Vein endothelial cell (primary cell): ENCODE measurements around the gene KAT7. TPM values are rescaled to one million over a fixed set of nuclear protein-coding genes. Genes with fewer than 3 reads are reported as not detected.

Source experiments
- total RNA-seq: library from RNA; depleted of rRNA; stranded (reverse); fragments of >200 nt; gene quantifications from 2 replicates; pipeline ENCODE4 v1.2.3, GENCODE V29; 2012

Gene KAT7
- 51.2 and 93.7 TPM in 2 replicates for total RNA-seq

GRCh38 chr17:49788478-49789242, at the start of gene KAT7:
TSS of gene KAT7 (plus strand) at chr17:49788681. CDS start at chr17:49788835, 154 bp downstream.

GRCh38 chr17:49763735-49764558, 24.5 kb upstream of the KAT7 start, which contains the start of gene FAM117A:
TSS of gene FAM117A (minus strand) at chr17:49764131. CDS start at chr17:49764087, 44 bp downstream.

DNA sequence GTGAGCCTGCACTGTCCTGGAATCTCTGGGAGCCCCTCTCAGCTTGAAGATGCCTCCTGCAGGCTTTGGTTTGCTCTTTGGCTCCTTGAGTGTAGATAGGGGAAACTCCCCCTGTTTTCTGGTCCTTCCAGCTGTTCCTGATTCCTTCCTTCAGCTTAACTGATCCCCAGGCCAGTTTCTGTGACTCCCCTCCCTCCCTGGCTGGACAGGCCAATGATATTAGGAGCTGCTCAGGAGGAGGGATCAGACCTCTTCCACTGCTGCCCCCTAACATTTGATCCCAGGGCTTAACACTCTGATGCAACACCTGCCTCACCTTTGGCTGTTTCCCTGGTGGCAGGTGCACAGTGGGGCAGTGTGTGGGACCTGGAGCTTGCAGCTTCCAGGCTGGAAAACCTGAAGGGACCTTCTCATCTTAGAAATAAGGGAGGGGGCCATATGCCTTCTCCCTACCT, 59.6 kb downstream of the KAT7 start, which contains the start of gene TAC4:
Gene TAC4, minus strand, starts transcription at position 51 of the 455 bp plus-strand sequence. CDS start 52 bp downstream, outside the sequence.

Other genes starting within 250 kb of the KAT7 start
- 1.4 and 1.6 TPM in 2 replicates for gene NXPH3, start 212.8 kb upstream of the KAT7 start, total RNA-seq
- 50.1 and 65.0 TPM in 2 replicates for gene SPOP, start 110.6 kb upstream of the KAT7 start, total RNA-seq
- 70.2 and 84.1 TPM in 2 replicates for gene SLC35B1, start 80.7 kb upstream of the KAT7 start, total RNA-seq
- 7.6 and 16.7 TPM in 2 replicates for gene FAM117A, start 24.6 kb upstream of the KAT7 start, total RNA-seq
- not detected in 2 replicates for gene TAC4, start 59.4 kb downstream of the KAT7 start, total RNA-seq
- gene DLX4, start 180.5 kb downstream of the KAT7 start, total RNA-seq = not detected in 2 replicates
- gene DLX3, start 206.5 kb downstream of the KAT7 start, total RNA-seq = not detected in 2 replicates